Measurements from ENCODE around the gene LRP1-AS.

LRP1-AS gene

DNA sequence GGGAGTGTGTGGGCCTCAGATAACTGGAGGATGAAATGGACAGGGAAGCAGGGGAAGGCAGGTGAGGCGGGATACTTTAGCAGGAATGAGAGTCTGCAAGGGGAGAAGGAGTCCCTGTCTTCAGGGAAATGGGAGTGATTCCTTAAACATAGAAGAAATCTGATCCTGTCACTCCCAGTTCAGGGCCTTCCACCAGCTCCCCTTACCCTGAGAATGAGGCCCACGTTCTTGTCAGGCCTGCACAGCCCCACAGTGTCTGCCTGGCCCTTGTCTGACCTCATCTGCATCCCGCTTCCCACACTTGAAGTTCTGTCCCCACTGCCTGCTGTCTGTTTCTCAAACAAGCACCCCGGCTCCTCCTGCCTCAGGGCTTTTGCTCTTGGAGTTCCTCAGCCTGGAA is 12.6 kb upstream of the LRP1-AS start:
- no peak for DNase-seq (ENCODE audit: low spot score)

DNA sequence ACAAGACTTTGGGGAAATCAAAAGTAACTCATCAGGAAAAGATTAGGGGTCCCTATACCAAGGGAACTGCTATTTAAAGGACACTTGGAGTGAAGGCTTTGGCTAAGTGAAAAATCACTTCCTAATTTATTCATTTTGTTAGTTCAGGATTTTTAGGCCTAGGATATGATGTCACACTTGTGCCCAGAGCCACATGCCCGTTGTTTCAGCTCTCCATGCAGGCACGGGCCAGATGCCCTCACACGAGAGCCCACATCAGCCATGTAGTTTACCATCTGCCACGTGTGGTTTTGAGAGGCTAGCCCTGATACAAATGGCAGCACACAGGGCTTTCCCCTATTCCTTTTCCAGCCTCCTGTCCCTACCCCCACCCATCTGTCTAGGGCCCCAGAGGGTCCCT is 11.9 kb upstream of the LRP1-AS start:
- no peak for DNase-seq (ENCODE audit: low spot score)

DNA sequence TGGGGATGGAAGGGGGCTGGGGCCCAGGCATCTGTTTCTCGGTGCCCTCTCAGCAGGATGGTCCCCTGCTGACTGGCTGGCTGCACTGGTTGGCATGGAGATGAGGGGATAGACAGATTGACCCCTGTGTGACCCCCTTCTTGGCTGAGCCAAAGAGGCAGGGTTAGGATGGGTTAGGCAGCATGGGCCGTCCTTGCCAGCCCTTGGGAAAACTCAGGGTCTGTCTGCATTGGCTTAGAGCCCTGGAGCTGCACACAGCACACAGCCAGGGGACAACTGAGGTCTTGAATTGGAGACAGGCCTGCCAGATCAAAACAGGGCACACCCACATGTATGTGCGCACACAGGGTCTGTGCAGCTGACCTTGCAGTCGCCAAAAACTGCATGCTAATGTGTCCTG is 11.2 kb upstream of the LRP1-AS start:
- no peak for DNase-seq (ENCODE audit: low spot score)

DNA sequence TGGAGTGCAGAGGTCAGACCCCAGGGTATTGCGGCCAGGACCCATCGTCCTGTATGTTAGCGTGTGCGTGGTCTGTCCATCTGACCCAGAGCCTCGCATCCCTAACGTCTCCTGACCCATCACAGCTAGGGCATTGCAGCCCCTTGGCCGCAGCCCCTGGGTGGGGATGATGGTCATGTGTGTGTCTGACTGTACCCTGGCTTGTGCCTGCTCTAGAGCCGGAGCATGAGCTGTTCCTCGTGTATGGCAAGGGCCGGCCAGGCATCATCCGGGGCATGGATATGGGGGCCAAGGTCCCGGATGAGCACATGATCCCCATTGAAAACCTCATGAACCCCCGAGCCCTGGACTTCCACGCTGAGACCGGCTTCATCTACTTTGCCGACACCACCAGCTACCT is 10.8 kb upstream of the LRP1-AS start:
- no peak for DNase-seq (ENCODE audit: low spot score)

DNA sequence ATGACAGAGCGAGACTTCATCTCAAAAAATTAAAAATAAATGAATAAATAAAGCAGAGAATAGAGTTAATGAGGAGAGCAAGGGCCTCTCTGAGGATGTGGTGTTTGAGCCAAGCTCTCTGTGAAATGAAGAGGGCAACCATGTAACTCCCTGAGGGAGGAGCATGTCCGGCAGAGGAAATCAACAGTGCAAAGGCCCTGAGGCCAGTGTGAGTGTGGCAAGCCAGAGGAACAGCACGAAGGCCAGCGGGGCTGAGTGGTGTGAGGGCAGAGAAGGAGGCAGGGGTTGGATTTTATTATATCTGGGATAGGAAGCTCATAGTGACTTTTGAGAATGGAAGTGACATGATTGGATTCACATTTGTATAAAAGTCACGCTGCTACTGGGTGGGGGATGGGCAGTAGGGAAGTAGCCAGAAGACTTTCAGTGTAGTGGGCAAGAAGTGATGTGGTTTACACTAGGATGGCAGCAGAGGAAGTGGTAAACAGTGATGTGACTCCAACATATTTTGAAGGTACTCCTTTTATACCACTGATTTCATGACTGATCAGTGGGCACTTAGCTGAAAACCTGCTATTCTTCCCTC is 10.3 kb upstream of the LRP1-AS start:
- DNase-seq (ENCODE audit: low spot score), result no peak

DNA sequence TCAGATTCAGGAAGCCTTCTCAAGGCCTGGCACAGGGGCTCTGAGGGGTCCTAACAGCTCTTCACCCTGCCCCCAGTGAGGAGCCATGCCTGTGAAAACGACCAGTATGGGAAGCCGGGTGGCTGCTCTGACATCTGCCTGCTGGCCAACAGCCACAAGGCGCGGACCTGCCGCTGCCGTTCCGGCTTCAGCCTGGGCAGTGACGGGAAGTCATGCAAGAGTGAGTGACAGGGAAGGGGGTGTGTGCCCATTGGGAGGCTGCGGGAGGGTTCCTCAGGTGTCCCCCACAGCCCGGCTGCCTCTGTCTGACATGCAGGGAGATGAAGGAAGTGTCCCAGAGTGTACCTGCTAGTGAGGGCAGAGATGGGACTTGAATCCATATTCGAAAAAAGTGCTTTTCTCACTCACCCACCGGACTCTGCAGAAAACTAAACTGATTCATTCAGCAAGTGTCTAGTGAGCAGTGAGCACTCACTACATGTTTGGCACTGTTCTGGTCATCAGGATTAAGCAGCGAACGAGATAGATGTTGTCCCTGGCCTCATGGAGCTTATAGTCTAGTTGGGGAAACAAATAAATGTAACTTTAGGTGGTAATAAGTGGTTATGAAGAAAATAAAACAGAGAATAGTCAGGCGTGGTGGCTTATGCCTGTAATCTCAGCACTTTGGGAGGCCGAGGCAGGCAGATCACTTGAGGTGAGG is 9.4 kb upstream of the LRP1-AS start:
- DNase-seq (ENCODE audit: low spot score), result no peak

DNA sequence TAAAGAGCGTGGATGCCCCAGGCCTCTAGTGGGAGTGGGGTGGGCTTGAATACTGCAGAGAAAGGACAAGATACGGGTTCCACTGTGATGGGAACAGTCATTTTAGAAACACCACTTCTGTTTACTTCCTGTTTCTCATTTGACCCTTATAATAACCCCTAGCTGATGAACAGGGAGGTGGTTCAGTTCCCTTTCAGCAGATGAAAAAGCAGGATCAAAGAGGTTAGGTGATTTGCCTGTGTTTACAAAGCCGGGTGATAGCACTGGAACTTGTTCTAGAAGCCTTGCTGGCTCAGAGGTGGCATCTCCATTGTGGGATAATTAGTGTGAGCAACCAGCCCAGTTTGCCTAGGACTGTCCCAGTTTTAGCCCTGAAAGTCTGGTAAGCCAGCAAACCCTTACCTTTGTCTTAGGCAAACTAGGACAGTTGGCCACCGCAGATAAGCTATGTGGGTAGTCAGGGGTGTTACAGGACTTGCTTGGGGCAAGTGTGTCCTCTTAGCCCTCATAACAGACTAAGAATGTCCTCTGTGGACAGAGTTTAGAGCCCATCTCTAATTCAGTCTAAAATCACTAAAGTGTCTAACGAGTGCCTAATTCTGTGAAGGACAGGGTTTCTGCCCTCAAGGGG is 7.5 kb upstream of the LRP1-AS start:
- DNase-seq (ENCODE audit: low spot score), result no peak

DNA sequence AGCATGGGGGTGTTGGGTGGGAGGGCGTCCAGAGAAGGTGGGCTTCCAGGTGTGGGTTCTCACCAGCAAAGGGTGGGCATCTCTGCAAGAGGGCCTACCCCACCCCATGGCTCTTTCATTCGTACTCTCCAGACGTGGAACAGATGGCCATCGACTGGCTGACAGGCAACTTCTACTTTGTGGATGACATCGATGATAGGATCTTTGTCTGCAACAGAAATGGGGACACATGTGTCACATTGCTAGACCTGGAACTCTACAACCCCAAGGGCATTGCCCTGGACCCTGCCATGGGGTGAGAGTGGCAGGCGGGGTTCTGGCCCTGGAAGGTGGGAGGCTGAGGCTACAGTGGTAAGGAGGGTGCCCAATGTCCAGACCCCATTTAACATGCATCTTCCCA is 6.7 kb upstream of the LRP1-AS start:
- DNase-seq (ENCODE audit: low spot score), result no peak

DNA sequence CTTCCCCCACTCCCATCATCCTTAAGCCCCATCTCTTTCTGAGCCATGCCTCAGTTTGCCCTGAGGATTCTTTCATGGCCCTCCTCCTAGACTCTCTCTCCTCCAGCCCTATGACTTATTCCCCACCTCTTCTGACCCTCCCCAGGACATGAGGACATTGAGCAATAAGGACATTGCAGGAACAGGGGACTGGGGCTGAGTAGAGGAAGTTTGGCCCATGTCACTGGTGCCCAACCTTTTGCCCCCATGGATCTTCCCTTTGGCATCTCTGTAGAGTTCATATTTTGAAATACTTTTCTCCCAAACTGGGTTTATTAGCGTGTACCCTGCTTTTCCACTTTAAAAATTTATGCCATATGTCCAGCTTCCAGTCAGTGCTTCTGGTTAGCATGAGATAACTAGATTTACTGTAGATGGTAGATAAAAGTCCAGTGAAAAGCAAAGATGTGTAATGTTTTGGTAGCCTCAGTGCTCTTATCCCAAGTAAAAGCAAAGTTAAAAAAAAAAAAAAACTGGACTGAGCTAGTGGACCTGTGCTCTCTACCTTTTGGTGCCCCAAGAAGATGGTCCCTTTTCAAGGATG is 6.1 kb upstream of the LRP1-AS start:
- no peak for DNase-seq (ENCODE audit: low spot score)

DNA sequence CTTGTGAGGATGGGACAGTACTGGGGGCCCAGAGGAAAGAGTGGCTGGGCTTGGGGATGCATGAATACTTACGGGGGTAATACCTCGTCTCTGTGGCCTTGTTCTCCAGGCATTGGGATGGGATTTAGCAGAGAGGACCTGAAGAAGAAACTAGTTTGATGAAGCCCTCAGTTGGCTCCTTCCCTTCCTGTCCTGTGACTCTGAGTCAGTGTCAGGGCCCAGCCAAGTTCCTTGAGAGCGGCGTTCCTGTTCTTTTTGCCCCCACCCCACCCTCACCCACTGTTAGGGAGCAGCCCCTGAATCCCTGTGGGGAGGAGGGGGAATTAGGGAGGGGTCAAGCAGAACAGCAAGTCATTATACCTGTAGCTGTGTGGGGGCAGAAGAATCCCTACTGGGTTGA is 5.2 kb upstream of the LRP1-AS start:
- DNase-seq (ENCODE audit: low spot score), result no peak

DNA sequence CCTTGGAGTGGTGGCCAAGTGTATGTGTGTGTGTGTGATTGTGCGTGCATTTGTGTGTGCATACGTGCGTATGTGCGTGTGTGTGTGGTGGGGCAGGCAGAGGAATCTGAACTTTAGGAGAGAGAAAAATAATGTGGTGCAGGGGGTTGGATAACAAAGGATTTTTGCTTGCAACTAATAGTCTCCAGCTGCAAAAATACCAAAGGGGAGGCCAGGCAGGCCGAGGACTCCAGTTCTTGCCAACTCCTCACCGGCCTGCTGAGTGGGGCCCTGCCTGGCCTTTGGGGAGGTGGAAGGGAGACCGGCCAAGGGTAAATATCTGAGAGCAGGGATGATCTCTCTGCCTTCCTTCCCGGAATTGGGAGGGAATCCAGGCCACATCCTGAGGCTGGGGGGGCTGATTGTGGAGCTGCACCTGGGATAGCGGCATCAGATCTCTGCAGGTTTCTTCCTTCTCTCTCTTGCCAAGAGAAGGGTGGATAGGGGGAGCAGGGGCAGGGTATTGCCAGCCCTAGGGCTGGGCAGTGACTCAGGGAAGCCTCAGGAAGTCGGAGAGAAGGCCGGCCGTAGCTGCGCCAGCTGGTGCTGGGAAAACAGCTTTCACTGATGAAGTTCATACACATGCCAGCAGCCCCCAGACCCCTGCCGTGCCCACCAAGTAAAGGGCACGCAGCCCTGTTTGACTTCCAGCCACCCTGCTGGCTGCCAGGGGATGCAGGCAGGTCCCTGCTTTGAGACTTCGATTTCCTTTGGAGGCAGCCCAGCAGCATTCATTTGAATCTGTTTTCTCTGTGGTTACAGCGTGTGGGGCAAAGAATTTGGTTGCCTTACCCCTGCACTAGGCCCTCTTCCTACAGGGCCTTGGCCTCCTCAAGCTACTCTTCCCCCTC is 4.6 kb upstream of the LRP1-AS start:
- no peak for DNase-seq (ENCODE audit: low spot score)

DNA sequence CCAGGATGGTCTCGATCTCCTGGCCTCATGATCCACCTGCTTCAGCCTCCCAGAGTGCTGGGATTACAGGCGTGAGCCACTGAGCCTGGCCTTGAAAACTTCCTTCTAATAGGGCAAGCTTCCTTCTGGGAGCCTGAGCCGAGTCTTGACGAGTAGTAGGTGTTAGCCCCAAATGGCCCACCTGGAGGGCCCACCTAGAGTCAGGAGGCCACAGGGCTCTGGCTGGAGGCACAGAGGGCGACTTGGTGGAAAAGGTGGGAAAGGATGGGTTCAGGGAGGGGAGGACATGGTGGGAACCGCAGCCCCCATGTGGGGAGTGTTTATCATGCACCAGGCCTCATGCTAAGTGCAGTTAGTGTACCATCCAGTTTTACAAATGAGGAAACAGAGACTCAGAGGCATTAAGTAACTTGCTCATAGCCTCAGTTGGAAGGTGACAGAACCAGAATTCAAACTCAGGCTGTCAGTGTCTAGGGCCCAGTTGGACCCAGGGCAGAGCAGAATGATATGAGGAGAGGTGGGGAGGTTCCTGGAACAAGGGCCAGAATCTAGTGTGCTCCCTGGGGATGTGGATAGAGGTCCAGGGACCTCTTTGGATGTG is 3.1 kb upstream of the LRP1-AS start:
- DNase-seq (ENCODE audit: low spot score), result no peak

DNA sequence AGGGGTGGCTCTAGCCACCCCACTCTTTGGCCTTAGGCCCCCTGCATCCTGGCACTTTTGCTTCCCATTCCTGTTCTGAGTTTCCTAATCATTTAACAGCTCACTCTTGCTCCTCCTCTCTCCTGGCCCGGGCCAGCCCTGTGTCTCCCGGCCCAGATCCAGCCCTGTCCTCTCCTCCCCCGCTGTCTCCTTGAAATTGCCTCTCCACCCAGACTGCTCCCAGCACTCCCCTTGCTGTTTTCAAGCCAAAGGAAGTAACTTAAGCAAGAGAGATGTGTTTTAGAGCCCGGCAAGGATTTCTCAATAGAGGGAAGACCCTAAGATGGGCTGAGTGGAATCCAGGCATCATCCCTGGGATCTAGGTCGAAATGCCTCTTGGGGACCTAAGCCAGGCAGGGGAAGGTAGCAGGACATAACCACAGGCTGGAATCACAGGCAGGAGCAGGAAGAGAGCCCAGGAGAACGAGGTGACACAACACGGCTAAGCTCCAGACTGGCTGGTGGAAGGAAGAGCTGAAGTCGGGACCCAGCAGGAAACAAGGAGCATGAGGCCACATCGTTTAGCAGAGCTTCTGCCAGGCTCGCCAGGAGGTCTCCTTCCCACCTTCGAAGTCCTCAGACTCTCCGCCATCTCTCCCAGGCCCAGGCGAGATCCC is 2.0 kb upstream of the LRP1-AS start:
- no peak for DNase-seq (ENCODE audit: low spot score)

DNA sequence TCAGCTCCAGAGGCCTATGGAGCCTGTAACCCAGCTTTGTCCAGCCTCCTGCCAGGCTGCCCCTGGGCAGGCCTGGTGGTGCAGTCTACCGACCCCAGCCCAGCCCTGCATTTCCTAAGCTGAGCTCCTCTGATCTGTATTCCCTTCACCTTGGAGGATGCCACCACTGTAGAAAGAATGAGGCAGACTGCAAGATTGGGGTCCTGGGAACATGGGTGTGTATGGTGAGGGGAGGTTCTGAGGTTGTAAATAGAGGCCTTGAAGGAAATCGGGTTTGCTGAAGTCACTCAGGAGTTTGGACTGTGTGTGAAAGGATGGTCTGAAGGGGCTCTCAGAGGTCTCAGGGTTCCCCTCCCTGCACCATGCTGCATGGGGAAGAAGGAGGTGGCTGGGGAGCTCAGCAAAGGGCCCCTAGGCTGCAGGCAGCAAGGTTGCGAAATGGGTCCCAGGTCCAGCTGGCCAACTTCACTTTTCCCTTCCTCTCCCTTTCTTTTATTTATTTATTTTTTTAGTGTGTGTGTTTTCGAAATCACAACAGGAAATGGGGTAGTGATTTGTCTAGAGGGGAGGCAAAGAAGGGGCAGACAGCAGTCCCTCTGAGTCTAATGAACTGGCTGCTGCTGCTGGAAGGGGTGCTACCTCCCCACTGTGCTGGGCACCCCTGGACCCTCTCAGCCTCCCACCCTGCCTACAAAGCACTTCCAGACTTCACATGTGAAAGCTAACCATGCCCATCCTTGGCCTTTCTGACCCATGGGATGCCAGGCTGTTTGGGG is 1.2 kb upstream of the LRP1-AS start:
- DNase-seq (ENCODE audit: low spot score), result no peak

DNA sequence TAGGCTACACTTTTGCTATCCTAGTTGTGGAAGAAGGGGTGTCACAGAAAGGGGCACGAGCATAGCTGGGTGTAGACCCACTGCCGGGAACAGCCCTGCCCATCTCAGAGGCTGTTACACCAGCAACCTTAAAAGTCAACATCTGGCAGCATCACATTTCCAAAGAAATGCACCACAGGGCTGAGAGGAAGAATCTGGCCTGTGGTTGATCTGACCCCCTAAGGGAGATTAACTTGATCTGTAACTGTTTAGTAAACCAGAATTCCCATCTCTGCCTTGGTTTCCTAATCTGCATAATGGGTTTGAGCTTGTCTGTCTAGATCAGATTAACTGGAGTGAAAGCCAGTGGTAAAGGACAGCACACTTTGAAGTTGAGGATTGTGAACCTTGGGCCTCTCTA is 1.3 kb downstream of the LRP1-AS start:
- DNase-seq (ENCODE audit: low spot score), result no peak

DNA sequence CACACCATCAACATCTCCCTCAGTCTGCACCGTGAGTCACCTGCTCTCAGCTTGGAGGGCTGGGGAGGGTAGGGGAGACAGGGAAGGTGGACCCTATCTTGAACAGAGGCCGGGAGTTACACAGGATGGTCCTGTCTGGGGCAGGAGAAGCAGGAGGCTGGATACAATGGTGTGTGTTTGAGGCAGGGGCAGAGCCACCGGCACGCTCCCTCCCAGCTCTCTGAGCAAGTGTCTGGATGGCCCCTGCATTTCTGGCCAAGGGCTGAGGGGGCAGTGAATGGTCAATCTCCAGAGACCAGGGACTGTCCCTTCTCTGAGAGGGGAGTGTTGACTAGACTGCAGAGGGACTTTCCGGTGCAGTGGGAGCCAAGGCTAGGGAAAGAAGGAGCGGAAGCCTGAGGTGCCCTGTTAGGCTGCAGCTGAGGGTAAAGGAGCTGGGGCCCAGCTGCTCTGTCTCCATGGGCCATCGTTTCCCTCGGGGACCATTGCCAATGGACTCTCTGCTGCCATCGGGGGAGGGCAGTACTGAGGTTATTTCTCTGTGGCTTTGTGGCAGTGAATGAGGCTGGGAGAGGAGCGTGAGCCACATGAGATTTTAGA is 1.9 kb downstream of the LRP1-AS start:
- no peak for DNase-seq (ENCODE audit: low spot score)

DNA sequence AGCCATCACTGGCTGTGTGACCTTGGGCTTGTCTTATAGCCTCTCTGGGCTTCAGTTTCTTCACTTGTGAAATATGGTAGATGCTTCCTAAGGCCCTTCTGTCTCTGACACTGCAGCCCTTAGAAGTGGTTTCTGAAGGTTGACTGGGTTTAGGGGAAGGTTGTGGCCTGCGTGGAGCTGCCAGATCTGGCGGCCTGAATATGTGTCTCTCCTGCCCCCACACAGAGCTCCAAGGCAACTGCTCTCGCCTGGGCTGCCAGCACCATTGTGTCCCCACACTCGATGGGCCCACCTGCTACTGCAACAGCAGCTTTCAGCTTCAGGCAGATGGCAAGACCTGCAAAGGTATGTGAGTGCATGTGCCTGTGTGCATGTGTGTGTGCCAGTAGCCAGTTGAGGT is 4.0 kb downstream of the LRP1-AS start:
- no peak for DNase-seq (ENCODE audit: low spot score)

DNA sequence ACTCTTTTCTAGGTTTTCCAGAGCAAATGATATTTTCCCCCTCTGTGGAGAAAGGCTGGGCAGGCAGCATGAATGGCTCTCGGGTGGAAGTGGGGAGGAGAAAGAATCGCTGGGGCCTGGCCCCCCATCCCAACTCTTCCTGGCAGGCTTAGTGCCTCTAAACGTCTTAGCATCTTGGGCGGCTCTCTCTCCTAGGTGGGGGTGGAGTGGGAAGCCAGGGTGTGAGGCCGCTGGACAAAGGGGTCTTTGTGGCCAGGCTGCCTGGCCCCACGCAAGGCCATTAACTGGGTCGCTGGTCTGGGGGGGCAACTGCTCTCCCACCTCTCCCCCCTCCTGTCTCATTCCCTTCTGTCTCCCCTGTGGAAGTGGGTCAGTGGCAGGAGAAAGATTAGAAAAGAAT is 4.7 kb downstream of the LRP1-AS start:
- DNase-seq (ENCODE audit: low spot score), result no peak

DNA sequence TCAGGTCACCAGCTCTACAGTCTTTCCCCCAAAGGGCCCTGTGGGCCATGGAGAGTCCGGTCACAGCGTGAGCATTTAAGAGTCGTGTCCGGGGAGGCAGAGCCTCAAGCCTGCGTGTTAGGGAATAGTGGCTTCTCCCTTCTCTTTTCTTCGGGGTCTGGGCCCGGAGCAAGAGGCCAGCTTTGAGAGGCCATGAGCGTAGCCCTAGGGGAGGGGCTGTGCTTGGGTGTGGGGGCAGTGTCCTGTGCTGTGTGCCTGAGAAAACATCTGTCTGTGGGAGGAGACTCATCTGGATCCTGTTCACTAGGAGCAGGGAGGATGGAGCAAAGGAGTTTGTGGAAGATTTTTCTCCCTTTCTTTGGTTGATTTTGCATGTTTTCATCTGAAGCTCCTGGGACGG is 5.3 kb downstream of the LRP1-AS start:
- DNase-seq (ENCODE audit: low spot score), result no peak

DNA sequence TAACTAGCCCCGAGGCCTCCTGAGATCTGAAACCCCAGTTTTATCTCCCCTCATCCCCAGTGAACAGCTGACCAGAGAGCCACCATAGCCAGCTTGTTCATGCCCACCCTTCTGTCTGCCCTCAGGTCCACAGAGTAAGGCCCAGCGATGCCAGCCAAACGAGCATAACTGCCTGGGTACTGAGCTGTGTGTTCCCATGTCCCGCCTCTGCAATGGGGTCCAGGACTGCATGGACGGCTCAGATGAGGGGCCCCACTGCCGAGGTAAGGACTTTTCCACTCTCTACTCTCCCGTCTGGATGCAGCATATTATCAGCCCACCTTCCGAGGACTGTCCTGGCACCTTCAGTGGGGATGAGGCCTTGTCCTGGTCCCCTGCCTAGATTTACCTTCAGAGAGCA is 6.2 kb downstream of the LRP1-AS start:
- no peak for DNase-seq (ENCODE audit: low spot score)
